ENCODE results near the gene PIGT. TPM values are rescaled to one million over a fixed set of nuclear protein-coding genes. Genes with fewer than 3 reads are reported as not detected.

The PIGT gene
- polyA plus RNA-seq, 12 donors = 65.2 to 97.6 (median 73.5) TPM; not detected in 1

- no peak for DNase-seq
Measured at GRCh38 chr20:45423700-45424099, 7.8 kb downstream of the PIGT start.

DNA sequence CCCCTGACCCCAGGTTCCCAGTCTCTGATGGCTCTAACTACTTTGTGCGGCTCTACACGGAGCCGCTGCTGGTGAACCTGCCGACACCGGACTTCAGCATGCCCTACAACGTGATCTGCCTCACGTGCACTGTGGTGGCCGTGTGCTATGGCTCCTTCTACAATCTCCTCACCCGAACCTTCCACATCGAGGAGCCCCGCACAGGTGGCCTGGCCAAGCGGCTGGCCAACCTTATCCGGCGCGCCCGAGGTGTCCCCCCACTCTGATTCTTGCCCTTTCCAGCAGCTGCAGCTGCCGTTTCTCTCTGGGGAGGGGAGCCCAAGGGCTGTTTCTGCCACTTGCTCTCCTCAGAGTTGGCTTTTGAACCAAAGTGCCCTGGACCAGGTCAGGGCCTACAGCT lies 9.6 kb downstream of the PIGT start:
- no peak for DNase-seq

GRCh38 chr20:45426320-45427016 lies 10.5 kb downstream of the PIGT start:
- DNase-seq = no peak

DNA sequence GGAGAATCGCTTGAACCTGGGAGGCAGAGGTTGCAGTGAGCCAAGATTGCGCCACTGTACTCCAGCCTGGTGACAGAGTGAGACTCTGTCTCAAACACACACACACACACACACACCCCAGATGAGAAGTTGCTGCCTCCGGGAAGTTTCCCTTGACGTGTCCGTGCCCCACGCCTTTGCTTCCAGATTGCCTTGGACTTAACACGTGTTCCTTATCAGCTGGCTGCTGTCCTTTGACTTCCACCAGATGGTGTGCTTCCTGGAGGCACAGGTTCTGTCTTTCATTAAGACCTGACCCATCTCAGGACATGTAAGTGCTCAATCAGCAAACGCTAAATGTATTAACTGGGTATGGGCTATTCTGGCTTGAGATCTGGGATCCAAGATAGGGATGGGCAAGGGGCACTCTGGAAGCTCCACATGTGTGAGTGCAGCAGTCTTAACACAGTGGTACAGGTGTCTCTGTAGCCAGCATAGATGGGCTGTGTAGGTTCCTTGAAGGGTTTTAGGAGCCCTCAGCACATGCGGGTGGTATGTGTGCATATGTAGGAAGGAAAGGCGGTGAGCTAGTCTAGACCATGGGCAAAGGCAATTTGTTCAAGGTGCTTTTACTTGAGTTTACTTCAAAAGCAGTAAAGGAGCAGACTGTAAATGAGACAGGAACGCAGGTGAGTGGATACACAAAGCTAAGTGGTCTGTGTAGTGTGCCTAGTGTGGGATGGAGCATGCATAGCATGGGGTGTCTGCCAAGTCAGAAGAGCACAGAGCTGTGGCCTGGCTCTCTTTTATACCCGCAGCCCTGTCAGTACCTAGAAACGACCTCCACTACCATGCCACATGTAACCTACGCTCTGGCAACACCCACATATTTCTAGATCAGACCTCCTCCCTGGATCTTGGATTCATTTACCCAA lies 11.6 kb downstream of the PIGT start:
- no peak for DNase-seq

GRCh38 chr20:45429618-45430017 lies 13.7 kb downstream of the PIGT start:
- DNase-seq = no peak

DNA sequence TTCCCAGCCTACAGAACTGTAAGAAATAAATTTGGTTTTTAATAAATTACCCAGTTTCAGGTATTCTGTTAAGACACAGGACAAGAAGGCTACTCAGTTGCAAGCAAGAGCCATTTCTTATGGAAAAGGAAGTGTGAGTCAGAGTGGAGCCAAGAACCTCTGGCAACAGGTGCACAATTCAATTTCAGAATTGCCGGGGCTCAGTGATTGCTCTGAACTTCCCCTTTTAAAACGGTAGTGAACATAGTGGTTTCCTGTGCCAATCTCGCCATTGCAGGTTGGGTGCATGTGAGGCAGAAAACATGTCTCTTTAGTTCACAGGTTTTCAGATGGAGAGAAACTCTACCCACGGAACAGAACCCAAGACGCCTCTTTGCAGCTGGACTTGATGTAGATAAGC lies 16.4 kb downstream of the PIGT start:
- no peak for DNase-seq

GRCh38 chr20:45433316-45433715 lies 17.4 kb downstream of the PIGT start:
- no peak for DNase-seq

DNA sequence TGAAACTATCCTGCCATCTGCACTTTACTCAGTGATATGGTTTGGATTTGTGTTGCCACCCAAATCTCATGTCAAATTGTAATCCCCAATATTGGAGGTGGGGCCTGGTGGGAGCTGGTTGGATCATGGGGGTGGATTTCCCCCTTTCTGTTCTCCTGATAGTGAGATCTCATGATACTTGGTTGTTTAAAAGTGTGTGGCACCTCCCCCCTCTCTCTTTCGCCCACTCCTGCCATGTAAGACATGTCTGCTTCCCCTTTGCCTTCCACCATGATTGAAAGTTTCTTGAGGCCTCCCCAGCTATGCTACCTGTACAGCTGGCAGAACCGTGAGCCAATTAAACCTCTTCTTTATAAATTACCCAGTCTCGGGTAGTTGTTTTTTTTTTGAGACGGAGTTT lies 18.0 kb downstream of the PIGT start:
- no peak for DNase-seq

DNA sequence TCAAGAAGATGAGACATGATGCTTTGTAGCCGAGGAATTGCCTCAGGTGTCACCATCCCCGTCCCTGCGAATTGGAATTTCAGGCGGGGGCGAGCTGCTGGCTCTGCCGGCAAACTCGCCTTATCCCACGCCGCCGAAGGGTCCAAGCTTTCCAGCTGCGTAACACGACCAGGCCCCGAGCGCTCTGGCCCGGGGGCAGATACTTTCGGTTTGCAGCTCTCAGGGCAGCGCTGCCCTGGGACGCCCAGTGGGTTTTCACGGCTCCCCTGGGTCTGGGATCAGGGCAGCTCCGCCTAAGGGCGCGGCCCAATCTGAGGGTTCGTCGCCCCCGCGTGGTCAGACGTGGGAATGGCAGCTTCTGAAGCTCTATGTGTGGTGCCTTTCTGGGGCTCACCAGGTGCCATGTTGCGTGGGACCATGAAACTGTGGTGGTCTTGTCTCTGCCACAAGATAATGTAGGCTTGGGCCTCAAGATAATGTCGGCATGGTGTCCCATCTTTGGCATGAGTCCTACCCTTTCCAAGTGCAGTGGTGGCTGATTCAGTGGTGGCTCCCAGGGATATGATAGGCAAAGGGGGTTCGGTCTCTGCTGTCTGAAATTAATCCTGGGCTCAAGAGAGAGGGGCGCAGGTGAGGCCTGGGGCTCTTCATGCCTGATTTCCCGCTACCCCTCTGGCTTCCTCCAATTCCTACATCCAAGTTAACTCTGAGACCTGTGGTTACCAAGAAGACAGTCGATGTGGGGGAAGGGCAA lies 21.0 kb downstream of the PIGT start:
- peak; percentile 78 for DNase-seq

DNA sequence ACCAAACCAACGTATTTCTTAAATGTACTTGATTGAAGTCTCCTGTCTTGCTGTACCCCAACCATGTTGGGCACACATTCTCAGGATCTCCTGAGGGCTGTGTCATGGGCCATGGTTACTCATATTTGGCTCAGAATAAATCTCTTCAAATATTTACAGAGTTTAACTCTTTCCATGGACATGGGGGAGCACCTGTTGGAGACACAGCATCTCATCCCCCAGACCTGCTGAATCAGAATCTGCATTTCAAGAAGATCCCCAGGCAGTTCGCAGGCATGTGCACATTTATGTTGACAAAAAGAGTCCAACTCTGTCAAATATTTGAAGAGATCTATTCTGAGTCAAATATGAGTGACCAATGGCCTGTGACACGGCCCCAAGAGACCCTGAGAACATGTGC lies 24.5 kb downstream of the PIGT start:
- no peak for DNase-seq

GRCh38 chr20:45440891-45441685 lies 25.1 kb downstream of the PIGT start:
- DNase-seq = no peak

- no peak for DNase-seq
Measured at GRCh38 chr20:45441746-45442145, 25.8 kb downstream of the PIGT start.

DNA sequence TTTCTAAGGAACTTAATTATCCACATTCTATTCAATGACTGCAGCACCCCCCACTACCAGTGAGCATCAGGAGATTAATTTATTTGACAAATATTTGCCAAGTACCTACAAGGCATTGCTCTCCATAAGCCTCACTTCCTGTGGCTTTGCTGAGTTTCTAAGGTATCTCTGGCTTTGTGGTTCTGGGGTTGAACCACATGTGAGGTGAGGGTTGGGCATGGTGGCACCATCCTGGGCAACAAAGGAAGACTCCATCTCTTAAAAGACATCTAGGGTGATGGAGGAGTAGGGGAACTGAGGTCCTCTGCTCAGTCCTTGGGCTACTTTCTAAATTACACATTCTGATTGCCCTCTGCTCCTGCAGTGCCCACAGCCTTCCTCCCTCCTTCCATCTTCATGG lies 28.1 kb downstream of the PIGT start:
- no peak for DNase-seq

- DNase-seq = no peak
Measured at GRCh38 chr20:45445805-45446562, 30.0 kb downstream of the PIGT start.

DNA sequence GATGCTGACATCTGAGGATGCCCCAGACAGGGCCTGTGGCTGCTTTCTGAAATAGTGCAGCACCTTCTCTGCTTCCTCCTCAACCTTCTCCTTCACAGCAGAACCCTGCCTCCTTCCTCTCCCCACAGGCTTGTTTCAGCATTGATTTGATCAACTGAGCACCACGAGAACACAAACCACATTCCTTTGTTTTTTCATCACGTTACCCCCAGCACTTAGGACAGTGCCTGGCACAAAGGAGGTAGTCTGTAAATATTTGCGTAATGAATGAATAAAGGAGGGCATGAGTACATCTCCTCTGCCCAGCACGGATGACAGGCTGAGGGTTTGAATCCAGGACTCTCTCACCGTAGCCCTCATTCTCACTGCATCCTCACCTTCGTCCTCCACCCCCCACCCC lies 32.3 kb downstream of the PIGT start:
- DNase-seq = no peak

DNA sequence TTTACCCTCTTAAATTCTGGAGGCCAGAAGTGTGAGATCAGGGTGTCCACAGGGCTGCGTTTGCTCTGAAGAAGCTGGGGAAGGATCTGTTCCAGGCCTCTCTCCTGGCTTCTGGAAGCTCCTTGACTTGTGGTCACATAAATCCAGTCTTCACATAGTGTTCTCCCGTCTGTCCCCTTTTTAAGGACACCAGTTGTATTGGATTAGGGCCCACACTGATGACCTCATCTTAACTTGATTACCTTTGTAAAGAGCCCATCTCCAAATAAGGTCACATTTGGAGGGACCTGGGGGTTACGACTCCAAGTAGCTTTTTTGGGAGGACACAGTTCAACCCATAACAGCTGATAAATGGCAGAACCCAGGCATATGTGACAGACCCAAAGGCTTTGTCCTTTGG lies 33.6 kb downstream of the PIGT start:
- no peak for DNase-seq

DNA sequence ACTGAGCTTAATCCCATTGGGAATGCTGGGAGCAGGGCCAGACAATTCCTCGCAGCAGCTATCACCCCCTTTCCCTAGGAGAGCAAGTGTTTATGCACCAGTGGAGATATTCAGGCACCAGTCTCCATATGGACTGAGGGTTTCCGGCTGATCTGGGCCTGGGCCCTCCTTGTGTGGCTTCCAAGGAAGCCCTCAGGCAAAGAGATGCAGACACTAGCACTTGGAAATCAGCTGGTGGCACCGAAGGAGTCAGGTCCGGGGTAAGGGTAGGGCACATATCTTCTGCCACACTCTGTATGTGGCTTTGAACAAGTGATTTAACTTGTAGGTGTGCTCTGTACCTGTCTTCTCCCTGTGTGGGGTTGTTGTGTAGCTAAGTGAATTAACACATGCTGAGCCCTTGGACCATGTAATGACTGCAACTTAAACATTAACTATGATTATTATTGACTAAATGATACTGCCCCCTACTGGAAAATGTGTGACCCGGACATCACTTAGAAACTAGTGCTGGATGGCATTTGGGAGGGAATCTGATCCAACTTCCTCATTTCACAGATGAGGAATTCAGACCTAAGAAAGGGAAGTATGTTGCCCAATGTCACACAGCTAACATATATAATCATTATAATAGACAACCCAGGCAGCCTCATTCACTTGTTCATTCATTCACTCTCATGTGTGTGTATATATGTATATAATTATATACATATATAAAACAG lies 34.3 kb downstream of the PIGT start:
- DNase-seq = no peak

DNA sequence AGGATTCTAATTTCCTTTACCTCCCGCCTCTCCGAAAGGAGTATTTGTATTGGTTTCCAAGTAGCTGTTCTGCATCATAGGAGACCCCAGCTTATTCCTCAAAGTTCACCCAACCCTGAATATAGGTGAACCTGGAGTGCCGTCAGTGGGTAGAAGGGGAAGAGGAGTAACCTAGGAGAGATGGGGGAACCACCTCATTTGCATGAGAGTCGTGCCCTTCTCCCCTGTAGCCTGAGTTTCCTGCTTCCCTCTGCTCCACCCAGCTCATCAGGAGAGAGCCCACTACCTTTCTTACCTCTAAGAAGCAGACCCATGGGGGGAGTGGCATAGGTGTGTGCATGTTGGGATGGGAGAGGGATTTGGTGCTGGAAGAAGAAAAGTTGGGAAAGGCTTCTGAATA lies 36.3 kb downstream of the PIGT start:
- no peak for DNase-seq

GRCh38 chr20:45452772-45453691 lies 37.1 kb downstream of the PIGT start:
- DNase-seq = no peak
